Measurements from ENCODE around the gene CDAN1. TPM values are rescaled to one million over a fixed set of nuclear protein-coding genes. Genes with fewer than 3 reads are reported as not detected.

Gene CDAN1
- total RNA-seq, 1 experiment from 2014 or later: 16.4 TPM

DNA sequence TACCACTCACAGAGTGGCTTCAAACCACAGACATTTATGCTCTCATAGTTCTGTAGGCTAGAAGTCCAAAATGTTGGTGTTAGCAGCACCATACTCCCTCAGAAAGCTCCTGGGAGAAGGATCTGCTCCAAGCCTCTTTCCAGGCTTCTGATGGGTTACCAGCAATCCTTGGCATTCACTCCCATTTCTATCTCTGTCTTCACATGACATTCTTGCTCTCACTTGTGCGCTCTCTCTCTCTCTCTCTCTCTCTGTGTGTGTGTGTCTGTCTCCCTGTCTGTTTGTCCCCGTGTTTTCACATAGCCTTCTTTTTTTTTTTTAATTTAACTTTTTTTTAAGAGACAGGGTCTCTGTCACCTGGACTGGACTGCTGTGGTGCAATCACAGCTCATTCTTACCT lies 26.3 kb downstream of the CDAN1 start:
- H3K9me3 Mint-ChIP-seq: no peaks in the 10 kb centered on the region
- no peak overlapping the region for H3K4me3 Mint-ChIP-seq
- H3K4me1 Mint-ChIP-seq: no peaks in the 10 kb centered on the region
- no peaks in the 10 kb centered on the region for H3K27me3 Mint-ChIP-seq (ENCODE audit: low read depth)
- H3K27ac Mint-ChIP-seq: no peak overlapping the region
- POLR2A ChIA-PET: no interaction called here
- TF ChIP-seq ZNF232 (CRISPR knock-in tag; IDR thresholded peaks at IDR 0.05): no peak
- TF ChIP-seq, protein P1, sequence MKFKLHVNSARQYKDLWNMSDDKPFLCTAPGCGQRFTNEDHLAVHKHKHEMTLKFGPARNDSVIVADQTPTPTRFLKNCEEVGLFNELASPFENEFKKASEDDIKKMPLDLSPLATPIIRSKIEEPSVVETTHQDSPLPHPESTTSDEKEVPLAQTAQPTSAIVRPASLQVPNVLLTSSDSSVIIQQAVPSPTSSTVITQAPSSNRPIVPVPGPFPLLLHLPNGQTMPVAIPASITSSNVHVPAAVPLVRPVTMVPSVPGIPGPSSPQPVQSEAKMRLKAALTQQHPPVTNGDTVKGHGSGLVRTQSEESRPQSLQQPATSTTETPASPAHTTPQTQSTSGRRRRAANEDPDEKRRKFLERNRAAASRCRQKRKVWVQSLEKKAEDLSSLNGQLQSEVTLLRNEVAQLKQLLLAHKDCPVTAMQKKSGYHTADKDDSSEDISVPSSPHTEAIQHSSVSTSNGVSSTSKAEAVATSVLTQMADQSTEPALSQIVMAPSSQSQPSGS (CRISPR knock-in tag; IDR thresholded peaks at IDR 0.05; ENCODE audit: borderline replicate concordance, low read depth): no peak
- no peak for TF ChIP-seq IRF2 (CRISPR knock-in tag; IDR thresholded peaks at IDR 0.05; ENCODE audit: borderline replicate concordance, low read depth)
- TF ChIP-seq JUN (CRISPR knock-in tag; IDR thresholded peaks at IDR 0.05): no peak
- no peak for TF ChIP-seq ETV6 (CRISPR knock-in tag; IDR thresholded peaks at IDR 0.05)
- TF ChIP-seq GRHL2 (CRISPR knock-in tag; IDR thresholded peaks at IDR 0.05; ENCODE audit: insufficient replicate concordance, severe bottlenecking): no peak
- no peak for TF ChIP-seq GTF2I (CRISPR knock-in tag; conservative IDR thresholded peaks at IDR 0.05)
- TF ChIP-seq, protein P2, sequence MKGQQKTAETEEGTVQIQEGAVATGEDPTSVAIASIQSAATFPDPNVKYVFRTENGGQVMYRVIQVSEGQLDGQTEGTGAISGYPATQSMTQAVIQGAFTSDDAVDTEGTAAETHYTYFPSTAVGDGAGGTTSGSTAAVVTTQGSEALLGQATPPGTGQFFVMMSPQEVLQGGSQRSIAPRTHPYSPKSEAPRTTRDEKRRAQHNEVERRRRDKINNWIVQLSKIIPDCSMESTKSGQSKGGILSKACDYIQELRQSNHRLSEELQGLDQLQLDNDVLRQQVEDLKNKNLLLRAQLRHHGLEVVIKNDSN (CRISPR knock-in tag; IDR thresholded peaks at IDR 0.05): no peak
- no peak for TF ChIP-seq TP53 (CRISPR knock-in tag; IDR thresholded peaks at IDR 0.05)
- TF ChIP-seq RORB (CRISPR knock-in tag; IDR thresholded peaks at IDR 0.05): no peak
- TF ChIP-seq, protein P3, sequence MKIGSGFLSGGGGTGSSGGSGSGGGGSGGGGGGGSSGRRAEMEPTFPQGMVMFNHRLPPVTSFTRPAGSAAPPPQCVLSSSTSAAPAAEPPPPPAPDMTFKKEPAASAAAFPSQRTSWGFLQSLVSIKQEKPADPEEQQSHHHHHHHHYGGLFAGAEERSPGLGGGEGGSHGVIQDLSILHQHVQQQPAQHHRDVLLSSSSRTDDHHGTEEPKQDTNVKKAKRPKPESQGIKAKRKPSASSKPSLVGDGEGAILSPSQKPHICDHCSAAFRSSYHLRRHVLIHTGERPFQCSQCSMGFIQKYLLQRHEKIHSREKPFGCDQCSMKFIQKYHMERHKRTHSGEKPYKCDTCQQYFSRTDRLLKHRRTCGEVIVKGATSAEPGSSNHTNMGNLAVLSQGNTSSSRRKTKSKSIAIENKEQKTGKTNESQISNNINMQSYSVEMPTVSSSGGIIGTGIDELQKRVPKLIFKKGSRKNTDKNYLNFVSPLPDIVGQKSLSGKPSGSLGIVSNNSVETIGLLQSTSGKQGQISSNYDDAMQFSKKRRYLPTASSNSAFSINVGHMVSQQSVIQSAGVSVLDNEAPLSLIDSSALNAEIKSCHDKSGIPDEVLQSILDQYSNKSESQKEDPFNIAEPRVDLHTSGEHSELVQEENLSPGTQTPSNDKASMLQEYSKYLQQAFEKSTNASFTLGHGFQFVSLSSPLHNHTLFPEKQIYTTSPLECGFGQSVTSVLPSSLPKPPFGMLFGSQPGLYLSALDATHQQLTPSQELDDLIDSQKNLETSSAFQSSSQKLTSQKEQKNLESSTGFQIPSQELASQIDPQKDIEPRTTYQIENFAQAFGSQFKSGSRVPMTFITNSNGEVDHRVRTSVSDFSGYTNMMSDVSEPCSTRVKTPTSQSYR (CRISPR knock-in tag; IDR thresholded peaks at IDR 0.05): no peak
- TF ChIP-seq OVOL2 (CRISPR knock-in tag; IDR thresholded peaks at IDR 0.05; ENCODE audit: borderline replicate concordance): no peak
- TF ChIP-seq GABPB1 (CRISPR knock-in tag; IDR thresholded peaks at IDR 0.05): no peak
- TF ChIP-seq, protein P4, sequence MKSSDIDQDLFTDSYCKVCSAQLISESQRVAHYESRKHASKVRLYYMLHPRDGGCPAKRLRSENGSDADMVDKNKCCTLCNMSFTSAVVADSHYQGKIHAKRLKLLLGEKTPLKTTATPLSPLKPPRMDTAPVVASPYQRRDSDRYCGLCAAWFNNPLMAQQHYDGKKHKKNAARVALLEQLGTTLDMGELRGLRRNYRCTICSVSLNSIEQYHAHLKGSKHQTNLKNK (CRISPR knock-in tag; IDR thresholded peaks at IDR 0.05): no peak
- H3K36me3 Mint-ChIP-seq: no peaks in the 10 kb centered on the region
- DNase-seq (ENCODE audit: low spot score) (no peak), ATAC-seq (no peak)
- CTCF ChIA-PET: interaction anchor here (0.7 to 1.3 kb wide), 2 partner anchors 15 to 216 kb away, joined by 3 to 5 read pairs; no protein-coding TSS in a partner anchor

DNA sequence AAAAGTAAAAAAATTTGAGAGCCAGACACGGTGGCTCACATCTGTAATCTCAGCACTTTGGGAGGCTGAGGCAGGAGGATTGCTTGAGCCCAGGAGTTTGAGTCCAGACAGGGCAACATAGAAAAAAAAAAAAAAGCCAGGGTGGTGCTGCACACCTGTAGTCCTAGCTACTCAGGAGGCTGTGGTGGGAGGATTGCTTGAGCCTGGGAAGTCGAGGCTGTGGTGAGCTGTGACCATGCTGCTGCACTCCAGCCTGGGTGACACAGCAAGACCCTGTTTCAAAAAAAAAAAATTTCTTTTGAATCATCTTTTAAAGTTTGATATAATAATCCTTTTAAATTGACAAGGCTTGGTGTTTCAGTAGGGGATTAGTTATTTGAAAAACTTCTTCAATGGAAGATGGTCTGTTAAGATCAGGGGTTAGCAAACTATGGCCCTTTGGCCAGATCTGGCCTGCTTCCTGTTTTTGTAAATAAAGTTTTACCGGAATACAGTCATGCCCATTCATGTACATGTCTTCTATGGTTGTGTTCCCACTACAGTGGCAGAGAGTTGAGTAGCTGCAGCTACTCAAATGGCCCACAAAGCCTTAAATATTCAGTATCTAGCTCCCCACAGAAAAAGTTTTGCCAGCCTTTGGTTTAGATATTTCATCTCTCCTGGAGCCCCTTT lies 28.9 kb downstream of the CDAN1 start:
- POLR2A ChIA-PET: no interaction called here
- no peaks in the 10 kb centered on the region for H3K9me3 Mint-ChIP-seq
- DNase-seq (ENCODE audit: low spot score) (no peak), ATAC-seq (no peak)
- H3K27me3 Mint-ChIP-seq (ENCODE audit: low read depth): no peaks in the 10 kb centered on the region
- H3K27ac Mint-ChIP-seq: no peak overlapping the region
- no peaks in the 10 kb centered on the region for H3K36me3 Mint-ChIP-seq
- no peak overlapping the region for H3K4me3 Mint-ChIP-seq
- TF ChIP-seq GTF2I (CRISPR knock-in tag; conservative IDR thresholded peaks at IDR 0.05): no peak
- no peak for TF ChIP-seq ZNF263 (CRISPR knock-in tag; IDR thresholded peaks at IDR 0.05; ENCODE audit: low read depth)
- TF ChIP-seq, protein P5, sequence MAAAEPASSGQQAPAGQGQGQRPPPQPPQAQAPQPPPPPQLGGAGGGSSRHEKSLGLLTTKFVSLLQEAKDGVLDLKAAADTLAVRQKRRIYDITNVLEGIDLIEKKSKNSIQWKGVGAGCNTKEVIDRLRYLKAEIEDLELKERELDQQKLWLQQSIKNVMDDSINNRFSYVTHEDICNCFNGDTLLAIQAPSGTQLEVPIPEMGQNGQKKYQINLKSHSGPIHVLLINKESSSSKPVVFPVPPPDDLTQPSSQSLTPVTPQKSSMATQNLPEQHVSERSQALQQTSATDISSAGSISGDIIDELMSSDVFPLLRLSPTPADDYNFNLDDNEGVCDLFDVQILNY (CRISPR knock-in tag; IDR thresholded peaks at IDR 0.05): no peak
- no peak for TF ChIP-seq MYBL2 (CRISPR knock-in tag; IDR thresholded peaks at IDR 0.05)
- no peak for TF ChIP-seq ZNF396 (CRISPR knock-in tag; IDR thresholded peaks at IDR 0.05; ENCODE audit: borderline replicate concordance)
- no peak for TF ChIP-seq OVOL2 (CRISPR knock-in tag; IDR thresholded peaks at IDR 0.05; ENCODE audit: borderline replicate concordance)
- no peak for TF ChIP-seq SOX15 (CRISPR knock-in tag; IDR thresholded peaks at IDR 0.05)
- TF ChIP-seq, protein P2 (CRISPR knock-in tag; IDR thresholded peaks at IDR 0.05): no peak
- no peak for TF ChIP-seq FOXJ3 (CRISPR knock-in tag; IDR thresholded peaks at IDR 0.05; ENCODE audit: borderline replicate concordance)
- no peak for TF ChIP-seq SP1 (CRISPR knock-in tag; conservative IDR thresholded peaks at IDR 0.05)
- no peaks in the 10 kb centered on the region for H3K4me1 Mint-ChIP-seq
- CTCF ChIA-PET: interaction anchor here (0.7 kb wide), 1 partner anchor 10 kb away, joined by 4 read pairs; no protein-coding TSS in a partner anchor
